GM18517 (cell line): ENCODE measurements around the gene ALDH18A1.

Experiments
- ATAC-seq: cut with Tn5 transposase; IDR thresholded peaks from one replicate; pipeline ENCODE4 v1.9.1; 2021; ENCODE audit warnings: mild to moderate bottlenecking, moderate library complexity; ENCODE audit not compliant: unreplicated experiment

Gene ALDH18A1

DNA sequence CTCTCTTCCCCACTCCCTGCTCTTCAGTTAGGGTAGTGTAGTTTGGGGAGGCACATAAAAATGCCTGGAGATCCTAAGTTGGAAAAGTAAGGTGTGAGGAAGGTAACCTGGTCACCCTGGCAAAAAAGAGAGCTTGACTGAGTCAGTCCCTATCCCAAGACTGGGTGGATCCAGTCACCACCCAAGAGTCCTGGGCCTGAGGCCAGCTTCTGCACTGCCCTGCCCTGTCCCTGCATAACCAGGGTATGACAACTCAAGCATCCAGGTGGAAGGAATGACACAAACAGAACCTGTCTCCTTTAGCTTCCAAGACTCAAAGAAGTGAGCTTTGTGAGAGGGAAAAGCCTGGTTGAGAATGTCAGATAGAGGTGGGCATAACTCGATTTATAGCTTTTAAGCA lies 68.5 kb downstream of the ALDH18A1 start:
- ATAC-seq, result no peak

DNA sequence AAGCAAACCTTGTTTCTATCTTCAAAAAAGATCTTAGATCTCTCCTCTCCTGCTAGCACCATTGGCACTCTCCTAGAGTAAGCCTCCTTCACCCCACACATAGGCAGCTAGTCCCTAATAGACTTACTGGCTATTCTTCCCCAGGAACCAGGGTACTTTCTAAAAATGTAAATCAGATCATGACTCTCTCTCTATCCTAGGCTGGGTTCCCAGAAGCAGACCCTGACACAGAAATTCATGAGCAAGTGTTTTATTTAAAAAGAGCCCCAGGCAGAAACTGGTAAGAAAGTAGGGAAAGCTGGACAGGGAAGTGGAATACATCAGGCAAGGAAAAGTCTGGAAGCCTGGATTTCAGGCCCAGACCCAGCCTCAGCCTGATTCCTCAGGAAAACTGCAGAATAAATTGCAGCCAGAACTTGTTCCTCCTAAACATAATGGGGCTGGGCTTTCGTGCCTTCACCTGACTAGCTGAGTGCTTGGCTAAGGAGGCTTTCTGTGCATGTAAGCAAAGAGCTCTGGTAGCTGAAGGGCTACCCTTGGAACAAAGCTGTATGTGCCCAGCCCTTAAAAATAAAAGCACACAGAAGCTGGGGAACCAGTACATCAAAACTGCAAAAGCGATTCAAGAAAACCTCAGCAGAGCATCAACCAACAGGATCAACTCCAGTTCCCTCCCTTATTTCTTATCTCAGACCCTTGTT lies 76.5 kb downstream of the ALDH18A1 start:
- ATAC-seq, result no peak

DNA sequence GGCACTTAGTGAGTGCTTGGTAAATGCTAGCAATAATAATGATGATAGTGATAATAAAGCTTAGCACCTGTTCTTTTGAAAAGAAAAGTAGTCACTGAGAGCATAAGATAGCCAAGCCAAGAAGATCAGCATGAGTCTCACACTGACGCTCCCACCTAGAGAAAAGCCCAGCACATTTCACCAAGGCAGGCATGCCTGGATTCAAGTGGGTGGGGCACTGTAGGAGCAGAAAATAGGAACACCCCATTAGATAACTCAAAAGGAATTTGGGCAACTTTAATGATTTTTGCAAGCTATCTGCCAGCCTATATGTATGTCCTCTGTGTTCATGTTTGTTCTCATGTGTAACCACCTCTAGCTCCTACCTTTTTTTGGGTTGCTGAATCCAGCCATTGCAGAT lies 77.2 kb downstream of the ALDH18A1 start:
- ATAC-seq, result no peak

DNA sequence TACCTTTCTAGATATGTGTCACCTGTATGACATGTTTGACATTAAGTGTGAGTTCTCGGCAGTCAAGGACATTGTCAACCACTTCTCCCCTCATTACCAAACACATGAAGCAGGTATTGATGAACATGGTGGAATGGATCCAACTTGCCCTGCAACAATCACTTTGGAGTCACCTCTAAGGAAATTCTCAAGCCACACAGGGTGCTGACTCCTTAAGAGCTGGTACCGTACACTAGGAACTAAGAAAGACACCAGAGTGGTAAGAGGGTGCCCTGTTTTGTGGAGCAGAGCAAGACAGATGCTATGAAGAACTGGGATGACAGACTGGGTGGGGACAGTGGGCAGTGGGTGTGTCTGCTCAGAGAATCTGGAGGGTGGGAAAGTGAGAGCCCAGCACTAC lies 77.9 kb downstream of the ALDH18A1 start:
- no peak for ATAC-seq

DNA sequence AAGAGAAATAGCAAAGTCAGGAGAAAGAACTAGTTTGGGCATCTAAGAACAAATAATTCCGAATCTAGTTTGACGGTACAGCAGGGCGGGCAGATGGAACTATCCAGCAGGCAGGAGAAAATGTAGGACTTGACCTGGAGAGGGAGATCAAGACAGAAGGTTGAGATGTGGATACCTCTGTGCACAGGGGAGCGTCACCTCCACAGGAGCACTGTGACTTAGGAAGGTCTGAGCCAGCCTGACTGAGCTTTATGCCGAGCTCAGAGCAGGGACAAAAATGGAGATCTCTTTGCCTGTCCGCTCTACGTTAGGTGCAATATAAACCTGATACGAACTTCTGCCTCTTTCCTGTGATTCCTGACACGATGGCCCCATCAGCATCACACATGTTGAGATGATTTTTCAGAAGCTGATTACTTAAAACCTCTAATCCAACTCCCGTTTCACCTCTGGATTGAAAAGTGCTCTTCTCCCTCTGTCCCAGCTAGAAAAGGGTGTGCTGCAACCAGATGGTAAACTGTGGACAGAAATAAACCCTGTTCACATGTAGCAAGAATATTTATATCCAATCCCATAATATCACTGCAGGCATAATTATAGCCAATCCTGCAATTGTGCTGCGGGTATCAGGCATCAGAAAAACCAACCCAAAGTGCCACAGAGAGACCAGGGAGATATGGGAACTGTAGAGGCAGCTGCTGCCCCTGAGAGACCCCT lies 81.7 kb downstream of the ALDH18A1 start:
- no peak for ATAC-seq

DNA sequence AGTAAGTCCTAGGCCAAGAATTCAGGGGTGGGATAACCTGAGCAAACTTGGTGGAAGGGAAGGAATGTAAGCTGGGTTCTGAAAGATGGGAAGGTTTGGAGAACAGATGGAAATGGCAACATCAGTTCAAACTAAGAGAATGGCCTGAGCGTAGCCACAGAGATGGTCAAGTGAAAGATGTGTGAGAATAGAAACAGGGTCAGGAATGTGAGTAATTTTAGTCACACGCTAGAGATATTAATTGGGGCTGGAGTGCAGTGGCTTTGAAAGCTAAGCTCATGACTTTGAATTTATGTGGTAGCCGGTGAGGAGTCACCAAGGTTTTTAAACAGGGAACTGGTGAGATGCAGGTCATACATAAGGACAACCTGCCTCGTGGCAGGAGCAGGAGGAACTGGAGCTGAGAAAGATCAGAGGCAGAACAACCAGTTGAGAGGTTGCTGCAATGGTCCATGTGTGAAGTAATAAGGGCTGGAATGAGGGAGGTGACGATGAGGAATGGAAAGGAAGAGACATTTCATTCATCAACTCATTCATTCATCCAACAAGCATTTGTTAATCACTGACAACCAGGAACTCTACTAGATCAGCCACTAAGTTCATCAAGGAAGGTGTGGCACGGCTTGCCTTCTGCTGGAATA lies 82.4 kb downstream of the ALDH18A1 start:
- no peak for ATAC-seq

DNA sequence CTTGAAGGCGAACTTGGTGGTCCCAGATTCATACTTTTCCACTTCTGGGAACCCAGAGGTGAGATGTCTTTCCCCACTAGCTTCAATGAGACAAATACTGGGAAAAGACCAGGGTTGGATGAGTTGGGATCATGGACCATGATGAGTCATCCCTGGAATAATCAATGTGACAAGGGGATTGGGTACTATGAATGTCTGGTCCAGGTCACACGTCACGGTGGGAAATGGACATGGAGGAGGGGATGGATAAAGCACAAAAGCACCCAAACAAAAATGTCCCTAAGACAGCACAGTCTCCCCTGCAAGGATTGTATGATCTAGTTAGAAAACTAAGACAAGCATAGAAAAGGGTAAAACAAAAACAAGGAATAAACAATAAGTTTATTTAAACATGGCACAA lies 83.0 kb downstream of the ALDH18A1 start:
- ATAC-seq, result no peak

DNA sequence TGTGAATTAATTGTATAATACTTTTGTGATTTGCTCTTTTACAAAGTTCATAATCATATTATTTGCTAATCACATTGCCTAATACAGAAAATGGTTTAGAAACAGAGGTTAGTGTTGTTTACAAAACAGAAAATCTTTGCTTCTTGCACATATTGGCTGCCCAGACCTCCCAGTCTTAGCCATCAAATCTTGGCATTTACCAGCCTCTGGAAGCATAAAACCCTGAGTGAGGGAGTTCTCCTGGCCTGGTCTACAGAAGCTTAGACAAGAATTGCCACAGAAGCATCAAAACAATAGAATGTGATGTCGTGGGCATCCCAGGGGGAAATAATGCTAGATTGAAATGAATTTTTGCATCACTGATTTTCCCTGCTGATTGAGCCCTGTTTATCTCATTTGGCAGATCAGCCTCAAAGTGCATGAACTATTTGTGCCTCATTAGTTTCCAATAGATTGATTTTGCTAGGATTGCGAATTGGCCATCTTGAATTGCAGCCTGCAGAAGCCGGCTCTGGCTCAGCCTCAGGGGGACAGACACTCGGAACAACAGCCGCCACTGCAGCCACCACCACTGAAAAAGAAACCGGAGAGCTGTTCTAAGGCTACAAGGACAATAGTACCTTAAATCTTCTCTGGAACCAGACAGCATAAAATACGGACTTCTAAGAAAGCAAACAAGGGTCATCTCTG lies 84.2 kb downstream of the ALDH18A1 start:
- ATAC-seq, result no peak

DNA sequence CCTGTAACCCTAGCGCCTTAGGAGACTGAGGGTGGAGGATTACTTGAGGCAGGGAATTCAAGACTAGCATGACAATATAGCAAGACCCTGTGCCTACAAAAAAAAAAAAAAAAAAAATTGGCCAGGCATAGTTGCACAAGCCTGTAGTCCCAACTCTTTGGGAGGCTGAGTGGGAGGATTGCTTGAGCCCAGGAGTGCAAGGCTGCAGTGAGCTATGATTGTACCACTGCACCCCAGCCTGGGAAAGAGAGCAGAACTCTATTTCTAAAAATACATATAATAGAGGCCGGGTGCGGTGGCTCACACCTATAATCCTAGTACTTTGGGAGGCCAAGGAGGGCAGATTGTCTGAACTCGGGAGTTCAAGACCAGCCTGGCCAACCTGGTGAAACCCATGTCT lies 85.1 kb downstream of the ALDH18A1 start:
- ATAC-seq, result no peak

DNA sequence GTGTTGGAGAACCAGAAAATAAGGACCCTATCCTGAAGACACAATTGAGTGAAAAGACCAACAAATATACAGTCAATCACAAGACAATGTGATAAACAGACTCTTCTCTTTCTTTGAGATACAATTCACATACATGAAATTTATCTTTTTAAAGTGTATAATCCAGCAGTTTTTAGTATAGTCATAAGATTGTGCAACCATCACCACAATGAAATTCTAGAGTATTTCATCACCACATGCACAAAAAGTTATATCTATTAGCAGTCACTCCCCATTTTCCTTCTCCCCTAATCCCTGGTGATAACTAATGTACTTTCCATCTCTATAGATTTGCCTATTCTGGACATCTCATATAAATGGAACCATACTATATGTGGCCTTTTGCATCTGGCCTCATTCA lies 87.1 kb downstream of the ALDH18A1 start:
- no peak for ATAC-seq

DNA sequence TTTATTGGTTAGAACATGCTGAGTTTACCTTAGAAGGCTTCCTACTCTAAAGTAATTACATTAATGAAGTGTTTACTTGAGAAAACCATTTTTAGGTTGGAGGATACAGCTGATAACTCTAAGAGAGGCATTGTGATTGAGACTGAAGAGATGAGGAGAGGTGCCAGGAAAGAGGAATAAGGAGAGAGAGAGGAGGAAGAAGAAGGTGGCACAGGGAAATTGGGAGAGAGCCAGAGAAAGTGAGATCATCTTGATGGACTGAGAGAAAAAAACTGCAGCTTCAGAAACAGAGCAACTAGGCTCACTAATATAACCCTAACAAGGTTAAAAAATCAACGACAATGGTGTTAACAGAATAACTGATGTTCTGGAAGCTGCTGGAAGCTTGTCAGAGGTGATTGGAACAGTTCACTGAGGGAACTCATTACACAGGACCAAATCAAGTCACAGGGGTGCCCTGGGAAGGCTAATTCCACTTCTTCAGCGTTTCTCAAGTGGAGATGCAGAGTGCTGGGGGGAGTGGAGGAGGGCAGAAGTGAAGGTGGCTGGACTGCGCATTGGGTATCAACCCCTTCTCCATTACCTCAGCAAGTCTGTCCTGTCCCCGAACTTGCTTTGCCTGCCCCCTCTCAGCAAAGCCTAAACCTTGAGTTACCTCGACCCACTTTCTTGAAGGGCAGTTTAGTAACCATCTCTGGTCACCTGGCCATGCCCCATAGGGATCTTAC lies 88.4 kb downstream of the ALDH18A1 start:
- ATAC-seq, result no peak

DNA sequence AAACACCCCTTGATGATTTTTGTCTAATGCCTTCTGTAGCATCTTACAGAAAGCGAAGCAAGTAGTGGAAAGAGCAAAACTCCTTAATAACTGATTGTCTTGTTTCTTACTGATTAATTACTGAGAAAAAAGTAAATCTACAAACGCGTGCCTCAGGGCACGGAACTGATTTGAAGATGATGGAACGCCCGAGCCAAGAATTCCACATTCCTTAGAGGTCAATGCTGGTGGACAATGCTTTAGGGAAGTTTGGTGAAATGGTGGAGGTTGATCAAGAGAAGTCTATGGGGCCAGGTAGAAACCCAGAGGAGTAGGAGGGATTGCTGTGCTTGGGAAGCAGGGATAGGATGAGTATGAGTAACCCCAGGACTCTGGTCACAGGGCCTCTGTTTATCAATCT lies 90.4 kb downstream of the ALDH18A1 start:
- no peak for ATAC-seq

DNA sequence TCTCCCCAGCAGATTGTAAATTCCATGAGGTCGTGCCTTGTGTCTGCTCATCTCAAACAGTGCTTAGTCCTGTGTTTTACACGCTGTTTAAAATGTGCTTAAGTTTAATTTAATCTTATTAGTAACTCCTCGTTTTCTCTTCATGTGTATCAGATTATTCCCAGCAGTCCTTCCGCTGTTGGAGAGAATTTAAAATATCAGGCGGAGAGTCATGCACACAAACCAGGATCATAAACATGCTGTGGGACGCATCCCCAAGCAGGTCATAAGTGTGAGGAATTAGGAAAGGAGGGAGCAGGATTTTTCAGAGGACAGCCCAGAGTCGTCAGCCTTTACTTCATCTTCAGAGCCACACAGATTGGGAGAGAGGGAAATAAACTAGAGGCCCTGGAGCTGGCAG lies 91.2 kb downstream of the ALDH18A1 start:
- no peak for ATAC-seq

DNA sequence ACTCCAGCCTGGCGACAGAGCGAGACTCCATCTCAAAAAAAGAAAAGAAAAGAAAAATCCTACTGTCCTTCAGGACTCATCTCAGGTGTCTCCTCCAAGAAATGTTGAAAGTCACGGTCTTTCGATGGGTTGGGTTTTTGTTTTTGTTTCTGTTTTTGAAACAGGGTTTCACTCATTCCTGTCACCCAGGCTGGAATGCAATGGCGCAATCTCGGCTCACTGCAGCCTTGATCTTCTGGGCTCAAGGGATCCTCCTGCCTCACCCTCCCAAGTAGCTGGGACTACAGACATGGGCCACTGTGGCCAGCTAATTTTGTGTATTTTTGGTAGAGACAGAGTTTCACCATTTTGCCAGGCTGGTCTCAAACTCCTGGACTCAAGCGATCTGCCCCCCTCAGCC lies 92.2 kb downstream of the ALDH18A1 start:
- ATAC-seq, result no peak

DNA sequence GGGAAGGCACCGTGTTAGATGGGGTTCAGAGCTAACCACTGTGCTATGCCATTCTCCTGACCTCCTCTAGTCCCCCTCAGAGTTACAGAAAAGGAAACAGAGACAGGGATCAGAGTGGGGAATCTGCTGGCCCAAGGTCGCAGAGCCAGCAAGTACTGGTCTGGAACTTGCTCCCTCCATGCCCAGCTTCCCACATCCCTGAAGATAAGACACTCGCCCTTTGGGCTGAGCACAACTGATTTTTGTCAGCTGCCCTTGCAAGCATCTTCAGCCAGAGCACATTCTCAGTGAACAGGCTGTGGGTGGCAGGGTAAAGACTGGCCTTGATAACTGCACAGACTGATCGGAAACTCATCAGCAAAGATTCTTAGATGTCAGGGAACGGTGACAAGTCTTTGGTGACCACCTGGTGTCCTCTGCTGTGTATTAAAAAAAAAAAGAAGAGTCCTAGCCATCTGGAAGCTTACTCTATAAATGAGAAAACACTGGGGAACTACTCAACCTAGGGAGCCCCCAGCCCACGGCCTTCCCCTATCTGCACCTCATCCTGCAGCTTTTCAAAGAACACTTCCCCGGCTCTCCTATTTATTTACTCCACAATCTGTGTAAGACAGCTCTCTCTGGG lies 94.1 kb downstream of the ALDH18A1 start:
- ATAC-seq, result no peak

DNA sequence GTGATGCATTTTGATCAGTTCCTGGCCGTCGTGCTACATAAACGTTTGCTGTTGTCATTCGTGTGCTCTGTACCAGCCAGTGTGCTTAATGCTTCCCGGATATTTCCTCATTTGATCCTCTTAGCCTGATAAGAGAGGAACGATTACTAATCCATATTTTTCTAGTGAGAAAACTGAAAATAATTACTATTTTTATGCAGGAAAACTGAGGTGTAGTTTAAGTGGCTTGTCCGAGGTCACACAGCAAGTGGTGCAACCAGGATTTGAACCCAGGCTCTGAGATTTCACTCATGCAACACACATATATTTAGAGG lies 94.7 kb downstream of the ALDH18A1 start:
- no peak for ATAC-seq

DNA sequence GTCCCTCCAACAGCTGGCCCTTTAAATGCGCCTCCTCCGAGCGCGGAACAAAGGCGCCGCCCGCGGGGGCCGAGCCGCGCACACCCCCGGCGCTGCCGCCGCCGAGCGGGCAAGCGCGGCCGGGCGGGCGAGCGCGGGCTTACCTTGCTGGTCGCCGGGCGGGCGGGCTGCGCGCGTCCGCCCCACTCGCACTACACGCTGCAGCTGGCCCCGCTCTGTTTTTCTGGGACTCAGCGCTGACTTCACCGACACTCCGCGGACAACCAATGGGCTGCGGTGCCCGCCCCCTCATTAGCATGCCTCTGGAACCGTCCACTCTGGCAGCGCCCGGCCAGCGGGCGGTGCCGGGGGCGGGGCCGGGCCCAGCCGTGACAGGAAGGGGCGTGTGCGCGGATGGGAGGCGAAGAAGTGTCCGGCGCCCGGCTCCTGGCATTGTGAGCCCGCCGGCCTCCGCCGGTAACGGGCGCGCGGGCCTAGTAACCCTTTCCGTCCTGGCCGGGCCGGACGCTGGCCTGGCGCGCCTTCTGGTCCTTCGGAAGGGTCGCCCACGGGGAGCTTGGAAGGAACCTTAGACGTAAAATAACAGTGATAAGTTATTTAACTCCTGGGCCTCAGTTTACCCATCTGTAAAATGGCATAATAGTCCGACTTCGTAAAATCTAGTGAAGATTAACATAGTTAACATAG lies 95.2 kb downstream of the ALDH18A1 start, which contains the start of gene SORBS1:
TSS of gene SORBS1 (minus strand) at position 195 of the 687 bp plus-strand sequence. CDS start 120,236 bp downstream, outside the sequence.
- peak; percentile 99 for ATAC-seq

DNA sequence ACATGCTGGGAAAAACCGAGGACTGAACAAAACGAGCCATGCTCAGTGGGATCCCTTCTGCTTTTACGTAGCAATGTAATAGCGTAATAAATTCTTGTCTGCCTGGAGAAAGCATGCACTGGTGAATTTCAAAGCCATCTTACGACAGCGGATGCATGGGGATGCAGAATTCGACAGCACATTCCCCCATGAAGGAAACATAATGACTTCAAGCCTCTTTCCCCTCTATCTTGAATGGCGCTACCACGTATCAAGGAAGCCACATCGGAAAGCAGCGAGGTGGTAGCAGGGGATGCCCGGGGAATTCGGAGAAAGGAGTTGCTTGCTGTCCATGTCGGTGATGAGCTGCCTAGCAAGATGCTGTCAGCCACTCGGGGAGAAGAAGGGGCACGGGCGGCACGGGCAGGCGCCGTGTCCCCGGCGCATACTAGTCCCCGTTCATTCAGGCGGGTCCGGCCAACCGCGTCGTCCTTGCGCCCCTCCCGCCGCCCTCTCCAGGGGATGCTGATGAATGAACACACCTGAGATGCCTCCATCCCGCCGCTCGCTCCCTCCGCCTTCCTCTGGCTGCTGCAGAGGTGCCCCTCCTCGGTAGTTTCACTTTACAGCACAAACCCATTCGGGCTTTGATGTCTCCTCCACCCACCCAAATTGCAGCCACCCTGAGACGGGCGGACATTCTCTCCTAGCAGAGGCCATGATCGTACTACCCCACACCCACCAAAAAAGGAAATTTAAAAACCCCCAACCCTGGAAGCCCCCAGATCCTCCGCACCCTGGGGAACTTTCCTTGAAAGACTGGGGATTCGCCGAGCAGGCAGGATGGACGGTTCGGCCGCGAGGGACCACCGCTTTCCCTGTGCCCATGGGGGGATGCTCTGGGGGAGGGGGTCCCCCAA lies 96.0 kb downstream of the ALDH18A1 start:
- ATAC-seq, result no peak

DNA sequence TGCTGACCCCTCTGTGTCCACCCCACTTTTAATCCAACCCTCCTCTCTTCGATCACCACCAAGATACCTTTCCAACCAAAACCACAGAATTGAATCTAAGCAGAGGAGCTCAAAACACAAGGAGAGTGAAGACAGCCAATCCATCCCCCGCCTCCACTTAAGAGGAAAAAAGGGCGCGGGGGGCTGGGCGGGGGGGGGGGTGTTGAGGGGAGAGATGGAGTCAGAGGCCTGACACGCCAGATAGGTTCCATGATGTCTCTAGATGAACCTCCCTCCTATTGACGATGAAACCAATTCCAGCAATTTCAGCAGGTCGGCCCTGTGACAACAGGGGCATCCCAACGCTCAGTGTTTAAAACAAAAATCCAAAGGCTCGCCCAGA lies 96.6 kb downstream of the ALDH18A1 start:
- no peak for ATAC-seq
